IMR-90 (cell line): ENCODE data around the gene OPCML. TPM values are rescaled to one million over a fixed set of nuclear protein-coding genes. Genes with fewer than 3 reads are reported as not detected.

Source experiments
- ATAC-seq: fragments of 200-7000 bp; cut with Tn5 transposase; 2 replicates; pipeline ENCODE4 v1.9.1; 2020; ENCODE audit warnings: low read depth, mild to moderate bottlenecking, moderate library complexity
- BruUV-seq: library from RNA; stranded (reverse); fragments of 400-500 nt; replicated peaks from 2 replicates; lab custom pipeline; 2021; lab: Mats Ljungman, UMichigan
- CTCF ChIA-PET: fragments of 300-600 bp; formaldehyde crosslinking; extraction: SDS; loops from one replicate; lab custom pipeline; 2021; ENCODE audit warnings: antibody characterized with exemption; lab: Yijun Ruan, JAX
- POLR2A ChIA-PET: fragments of 300-600 bp; sonication (Branson Sonifier 250); formaldehyde crosslinking; loops from one replicate; lab custom pipeline; 2022; ENCODE audit warnings: antibody characterized with exemption; ENCODE audit not compliant: unreplicated experiment; lab: Charles Lee
- DNase-seq: peaks from one replicate; pipeline ENCODE4 v3.0.0; 2013
- H2AFZ ChIP-seq: replicated peaks from 2 replicates; pipeline ENCODE3; 2013; ENCODE audit warnings: low read length, mild to moderate bottlenecking; ENCODE audit not compliant: poor library complexity
- H2AK5ac ChIP-seq: 2 replicates; pipeline ENCODE4 v1.6.1; 2013; ENCODE audit warnings: low read depth, low read length, inconsistent platforms
- H2AK9ac ChIP-seq: replicated peaks from 2 replicates; pipeline ENCODE3; 2013; ENCODE audit warnings: mild to moderate bottlenecking, low read depth, low read length, moderate library complexity; ENCODE audit not compliant: poor library complexity
- H2BK120ac ChIP-seq: 2 replicates; pipeline ENCODE4 v1.6.1; 2013; ENCODE audit warnings: low read depth, low read length, inconsistent platforms
- H2BK15ac ChIP-seq: 3 replicates; pipeline ENCODE4 v1.6.1; 2013; ENCODE audit warnings: low read depth, low read length, inconsistent platforms
- H2BK20ac ChIP-seq: 2 replicates; pipeline ENCODE4 v1.6.1; 2013; ENCODE audit warnings: low read depth, mild to moderate bottlenecking, inconsistent platforms, low read length, moderate library complexity
- H2BK5ac ChIP-seq: 2 replicates; pipeline ENCODE4 v1.6.1; 2013; ENCODE audit warnings: mild to moderate bottlenecking, low read depth, low read length, inconsistent platforms; ENCODE audit not compliant: poor library complexity, severe bottlenecking
- H3K14ac ChIP-seq: replicated peaks from 2 replicates; pipeline ENCODE4 v1.6.1; 2013; ENCODE audit warnings: low read depth, low read length, inconsistent platforms
- H3K18ac ChIP-seq: 2 replicates; pipeline ENCODE4 v1.6.1; 2013; ENCODE audit warnings: low read depth, low read length, control low read depth
- H3K23ac ChIP-seq: 2 replicates; pipeline ENCODE4 v1.6.1; 2013; ENCODE audit warnings: low read depth, low read length, inconsistent platforms
- H3K27ac ChIP-seq: 2 replicates; pipeline ENCODE4 v1.5.1; 2013; ENCODE audit warnings: mild to moderate bottlenecking, control low read depth, low read length; ENCODE audit not compliant: insufficient read depth
- H3K27me3 ChIP-seq: 2 replicates; pipeline ENCODE4 v1.6.1; 2013; ENCODE audit warnings: low read length; ENCODE audit not compliant: control insufficient read depth, insufficient read depth
- H3K36me3 ChIP-seq: 2 replicates; pipeline ENCODE4 v1.6.1; 2013; ENCODE audit warnings: low read length, mixed read lengths; ENCODE audit not compliant: control insufficient read depth, insufficient read depth
- H3K4ac ChIP-seq: 2 replicates; pipeline ENCODE4 v1.6.1; 2013; ENCODE audit warnings: low read depth, low read length, inconsistent platforms
- H3K4me1 ChIP-seq: 2 replicates; pipeline ENCODE4 v1.6.1; 2013; ENCODE audit warnings: low read length, mixed read lengths; ENCODE audit not compliant: control insufficient read depth, insufficient read depth
- H3K4me2 ChIP-seq: 2 replicates; pipeline ENCODE4 v1.6.1; 2013; ENCODE audit warnings: low read depth, mild to moderate bottlenecking, control low read depth, low read length, moderate library complexity
- H3K4me3 ChIP-seq: 2 replicates; pipeline ENCODE4 v1.5.1; 2013; ENCODE audit warnings: low read depth, mild to moderate bottlenecking, control low read depth, low read length, moderate library complexity; ENCODE audit not compliant: insufficient read depth
- H3K56ac ChIP-seq: 2 replicates; pipeline ENCODE4 v1.6.1; 2013; ENCODE audit warnings: low read length, inconsistent platforms; ENCODE audit not compliant: insufficient read depth; ENCODE audit errors: extremely low read depth
- H3K79me1 ChIP-seq, 2 experiments: 2 replicates each; pipeline ENCODE4 v1.6.1; 2013; ENCODE audit warnings: low read length in 2 of 2, inconsistent platforms in 1 of 2, low read depth in 1 of 2
- H3K9ac ChIP-seq: 2 replicates; pipeline ENCODE4 v1.6.1; 2013; ENCODE audit warnings: low read depth, low read length, control low read depth
- H3K9me1 ChIP-seq: 2 replicates; pipeline ENCODE4 v1.6.1; 2013; ENCODE audit warnings: low read length, inconsistent platforms; ENCODE audit not compliant: insufficient read depth
- H3K9me3 ChIP-seq: 2 replicates; pipeline ENCODE4 v1.6.1; 2013; ENCODE audit warnings: low read length; ENCODE audit not compliant: control insufficient read depth, insufficient read depth
- H4K20me1 ChIP-seq: 2 replicates; pipeline ENCODE4 v1.6.1; 2013; ENCODE audit warnings: low read length, inconsistent platforms; ENCODE audit not compliant: insufficient read depth
- H4K5ac ChIP-seq: 2 replicates; pipeline ENCODE4 v1.6.1; 2013; ENCODE audit warnings: mild to moderate bottlenecking, low read depth, low read length, control low read depth
- H4K8ac ChIP-seq, 2 experiments: 2 replicates each; pipeline ENCODE4 v1.6.1; 2013; ENCODE audit warnings: low read depth in 2 of 2, low read length in 2 of 2, control low read depth in 1 of 2, inconsistent platforms in 1 of 2
- H4K91ac ChIP-seq: 2 replicates; pipeline ENCODE4 v1.6.1; 2013; ENCODE audit warnings: low read depth, low read length, inconsistent platforms; ENCODE audit not compliant: insufficient read depth
- CHD1 ChIP-seq: IDR thresholded peaks from 2 replicates; pipeline ENCODE4 v1.6.1; 2012; ENCODE audit warnings: low read depth, low read length, improper control_type of control experiment
- POLR2A ChIP-seq: IDR thresholded peaks from 2 replicates; pipeline ENCODE4 v1.6.1; 2012; ENCODE audit warnings: mild to moderate bottlenecking, low read depth, low read length
- RAD21 ChIP-seq: IDR thresholded peaks from 2 replicates; pipeline ENCODE4 v1.6.1; 2012; ENCODE audit warnings: low read length, improper control_type of control experiment
- WGBS, 2 experiments: methylation state at CpG; one replicate each; pipeline versions ENCODE4 v1.1.5 to v1.1.7; 2013; ENCODE audit warnings: missing lambda C conversion rate in 2 of 2; ENCODE audit not compliant: insufficient read length in 1 of 2; ENCODE audit errors: extremely low coverage in 2 of 2; 5-methylcytosine and 5-hydroxymethylcytosine counted together
- dilution Hi-C: fragments of 300-500 bp; cut with HindIII; formaldehyde crosslinking; loops from one replicate; pipeline ENCODE4 v1.14.3; 2018; ENCODE audit warnings: low sequenced_read_pairs; ENCODE audit not compliant: unreplicated experiment
- in situ Hi-C: fragments of 300-500 bp; cut with MboI; formaldehyde crosslinking; loops from 3 replicates; pipeline ENCODE4 v1.14.3; 2019; ENCODE audit warnings: low sequenced_read_pairs, inconsistent platforms, mixed read lengths
- intact Hi-C: fragments of 100-400 bp; cut with micrococcal nuclease; formaldehyde crosslinking; loops from 2 replicates; pipeline ENCODE4 v1.10.0; 2022
- polyA plus RNA-seq, 3 experiments: library from polyadenylated mRNA; depleted of rRNA; stranded (reverse); fragments of >200 nt; gene quantifications; 2 replicates each; pipeline ENCODE4 v1.2.3, GENCODE V29; 2012; ENCODE audit warnings: low replicate concordance in 1 of 3
- total RNA-seq: library from RNA; depleted of rRNA; stranded (reverse); fragments of >200 nt; gene quantifications from 2 replicates; pipeline ENCODE4 v1.2.3, GENCODE V29; 2012

Gene OPCML
- total and polyA plus RNA-seq, 2 of the 4 experiments (the other 2 are of a cell fraction), result under 0.01 to 2.6 TPM

DNA sequence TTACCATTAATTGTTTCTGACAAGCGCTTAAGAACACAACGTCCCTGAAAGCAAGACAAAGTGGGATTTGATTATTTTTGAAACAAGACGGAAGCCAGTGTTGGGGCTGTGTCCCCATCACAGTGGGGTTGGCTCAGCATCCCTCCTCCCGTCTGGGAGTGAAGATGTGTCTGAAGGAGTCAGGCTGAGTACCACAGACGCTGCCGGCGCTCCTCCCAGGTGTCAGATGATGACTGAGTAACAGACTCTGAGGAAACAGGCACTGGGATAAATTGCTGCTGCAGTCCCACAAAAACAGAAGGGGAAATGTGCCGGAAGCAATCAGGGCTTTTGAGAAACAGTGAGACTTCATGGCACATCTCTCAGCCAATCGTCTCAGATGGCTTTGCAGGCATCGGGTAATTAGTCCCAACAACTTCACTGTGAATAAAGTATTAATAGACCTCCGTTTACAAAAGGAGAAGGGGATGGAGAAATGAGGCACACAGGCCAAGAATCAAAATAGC, 266.7 kb downstream of the OPCML start:
- POLR2A ChIA-PET, result no interaction called here

More for the DNA sequence above, 266.7 kb downstream of the OPCML start:
- Histone ChIP-seq H3K79me1 (no peaks in the 10 kb centered on the region), H3K9me1 (no peaks in the 10 kb centered on the region), H4K5ac (no peak overlapping the region), H3K18ac (no peak overlapping the region), H2AK5ac (no peak overlapping the region), H4K20me1 (no peaks in the 10 kb centered on the region), H3K27me3 (no peaks in the 10 kb centered on the region), H3K56ac (no peak overlapping the region), H3K14ac (no peak overlapping the region), H4K91ac (no peak overlapping the region), H2BK5ac (no peak overlapping the region), H3K27ac (no peak overlapping the region), H3K4ac (no peak overlapping the region), H3K4me3 (no peak overlapping the region), H2BK120ac (no peak overlapping the region), H3K23ac (no peak overlapping the region), H2BK15ac (no peak overlapping the region), H3K4me1 (no peaks in the 10 kb centered on the region), H2BK20ac (no peak overlapping the region), H3K4me2 (no peak overlapping the region), H3K36me3 (no peaks in the 10 kb centered on the region), H4K8ac (no peak overlapping the region), H2AK9ac (no peak overlapping the region), H3K9ac (no peak overlapping the region), H2AFZ (no peak overlapping the region), H3K9me3 (peaks cover 24% of the 10 kb centered on the region)
- TF ChIP-seq CHD1 (no peak), POLR2A (no peak), RAD21 (no peak)
- dilution Hi-C loops (no loop called here), in situ Hi-C loops (no loop called here), intact Hi-C loops (loop anchor here (10.0 kb wide), 1 partner anchor 1731 kb away; no protein-coding TSS in a partner anchor)
- BruUV-seq, result no TSS peak
- ATAC-seq (no peak), DNase-seq (no peak)
- 23% methylated on average over 2 of the region's 11 CpGs; no CpG with 5 or more reads in 1 of the 2 experiments for WGBS, 2 experiments
- CTCF ChIA-PET, result no interaction called here
